HG02938 (cell line): ENCODE results near the gene TOM1L1.

Source experiments
- ATAC-seq: cut with Tn5 transposase; IDR thresholded peaks from one replicate; pipeline ENCODE4 v1.9.1; 2021; ENCODE audit warnings: mild to moderate bottlenecking, moderate library complexity; ENCODE audit not compliant: unreplicated experiment

The TOM1L1 gene

GRCh38 chr17:54892360-54892759 is 8.3 kb upstream of the TOM1L1 start:
- ATAC-seq, result no peak

- no peak for ATAC-seq
Observed at GRCh38 chr17:54898576-54898975, 2.1 kb upstream of the TOM1L1 start.

GRCh38 chr17:54899201-54899600 is 1.5 kb upstream of the TOM1L1 start:
- ATAC-seq, result no peak

GRCh38 chr17:54899721-54900456 is 763 bp upstream of the TOM1L1 start:
- no peak for ATAC-seq

GRCh38 chr17:54901230-54901822 is 674 bp downstream of the TOM1L1 start:
- ATAC-seq, result no peak

GRCh38 chr17:54902017-54902416 is 1.4 kb downstream of the TOM1L1 start:
- ATAC-seq, result no peak

- ATAC-seq, result no peak
Observed at GRCh38 chr17:54902611-54903010, 2.0 kb downstream of the TOM1L1 start.

- no peak for ATAC-seq
Observed at GRCh38 chr17:54903375-54903774, 2.7 kb downstream of the TOM1L1 start.

- ATAC-seq, result no peak
Observed at GRCh38 chr17:54906683-54907082, 6.0 kb downstream of the TOM1L1 start.

- no peak for ATAC-seq
Observed at GRCh38 chr17:54907376-54907775, 6.7 kb downstream of the TOM1L1 start.

- ATAC-seq, result no peak
Observed at GRCh38 chr17:54909766-54910165, 9.1 kb downstream of the TOM1L1 start.

GRCh38 chr17:54916721-54917120 is 16.1 kb downstream of the TOM1L1 start:
- no peak for ATAC-seq

- ATAC-seq, result no peak
Observed at GRCh38 chr17:54919425-54919824, 18.8 kb downstream of the TOM1L1 start.

- no peak for ATAC-seq
Observed at GRCh38 chr17:54920819-54921218, 20.2 kb downstream of the TOM1L1 start.

GRCh38 chr17:54924405-54924804 is 23.8 kb downstream of the TOM1L1 start:
- ATAC-seq, result no peak

GRCh38 chr17:54927525-54927924 is 26.9 kb downstream of the TOM1L1 start:
- no peak for ATAC-seq

- ATAC-seq, result no peak
Observed at GRCh38 chr17:54932711-54933110, 32.1 kb downstream of the TOM1L1 start.

GRCh38 chr17:54933921-54934320 is 33.3 kb downstream of the TOM1L1 start:
- no peak for ATAC-seq

GRCh38 chr17:54935471-54935870 is 34.8 kb downstream of the TOM1L1 start:
- ATAC-seq, result no peak

- no peak for ATAC-seq
Observed at GRCh38 chr17:54937018-54937417, 36.4 kb downstream of the TOM1L1 start.

- ATAC-seq, result no peak
Observed at GRCh38 chr17:54937426-54937825, 36.8 kb downstream of the TOM1L1 start.

GRCh38 chr17:54941285-54941684 is 40.6 kb downstream of the TOM1L1 start:
- ATAC-seq, result no peak

- no peak for ATAC-seq
Observed at GRCh38 chr17:54944796-54945195, 44.1 kb downstream of the TOM1L1 start.
